ENCODE data around the gene HDHD5. TPM values are rescaled to one million over a fixed set of nuclear protein-coding genes. Genes with fewer than 3 reads are reported as not detected.

HDHD5 gene
- total and polyA plus RNA-seq, 4 donors = 13.2 to 46.1 (median 35.9) TPM

DNA sequence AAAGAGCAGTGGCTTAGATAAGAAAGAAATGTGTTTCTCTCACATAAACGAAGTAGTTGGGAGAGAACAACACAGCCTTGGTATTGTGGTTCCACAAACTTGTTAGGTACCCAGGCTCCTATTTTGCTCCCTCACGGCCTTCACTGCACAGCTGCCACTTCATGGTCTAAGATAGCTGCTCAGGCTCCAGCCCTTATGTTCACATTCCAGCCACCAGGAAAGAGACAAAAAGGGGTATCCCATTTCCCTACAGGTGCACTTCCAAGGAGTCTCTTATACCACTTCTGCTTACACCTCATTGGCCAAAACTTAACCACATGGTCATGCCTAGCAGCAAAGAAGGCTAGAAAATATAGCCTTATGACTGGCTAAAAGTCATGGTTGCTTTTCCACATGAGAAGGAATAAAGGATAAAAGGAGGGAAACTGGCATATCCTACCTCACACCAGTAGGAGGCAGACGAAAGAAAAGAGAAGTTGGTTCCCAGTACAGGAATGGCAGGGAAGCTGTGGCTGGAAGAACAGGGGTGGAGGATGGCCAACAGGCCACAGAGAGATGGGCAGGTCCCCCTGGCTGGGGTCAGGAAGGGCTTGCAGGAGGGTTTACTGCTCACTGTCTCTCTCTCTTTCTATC, 5.4 kb upstream of the HDHD5 start:
- H3K27ac ChIP-seq (ENCODE audit: low read depth in 1 of 2, low read length in 2 of 2) = no peak overlapping the region
- H3K4me1 ChIP-seq (ENCODE audit: control insufficient read depth in 4 of 4, insufficient read depth in 4 of 4, low read length in 3 of 4) = peaks cover 4 to 34% (median 26%) of the 10 kb centered on the region in 4 donors
- H3K4me3 ChIP-seq (ENCODE audit: low read depth in 1 of 3, low read length in 3 of 3) = no peak overlapping the region
- no peaks in the 10 kb centered on the region for H3K27me3 ChIP-seq (ENCODE audit: control insufficient read depth in 4 of 4, insufficient read depth in 4 of 4, low read length in 3 of 4)
- no peak for DNase-seq (ENCODE audit: low spot score)
- H3K36me3 ChIP-seq (ENCODE audit: control insufficient read depth in 4 of 4, insufficient read depth in 3 of 4, low read depth in 1 of 4, low read length in 3 of 4) = no peaks in the 10 kb centered on the region
- TF ChIP-seq, protein P1, sequence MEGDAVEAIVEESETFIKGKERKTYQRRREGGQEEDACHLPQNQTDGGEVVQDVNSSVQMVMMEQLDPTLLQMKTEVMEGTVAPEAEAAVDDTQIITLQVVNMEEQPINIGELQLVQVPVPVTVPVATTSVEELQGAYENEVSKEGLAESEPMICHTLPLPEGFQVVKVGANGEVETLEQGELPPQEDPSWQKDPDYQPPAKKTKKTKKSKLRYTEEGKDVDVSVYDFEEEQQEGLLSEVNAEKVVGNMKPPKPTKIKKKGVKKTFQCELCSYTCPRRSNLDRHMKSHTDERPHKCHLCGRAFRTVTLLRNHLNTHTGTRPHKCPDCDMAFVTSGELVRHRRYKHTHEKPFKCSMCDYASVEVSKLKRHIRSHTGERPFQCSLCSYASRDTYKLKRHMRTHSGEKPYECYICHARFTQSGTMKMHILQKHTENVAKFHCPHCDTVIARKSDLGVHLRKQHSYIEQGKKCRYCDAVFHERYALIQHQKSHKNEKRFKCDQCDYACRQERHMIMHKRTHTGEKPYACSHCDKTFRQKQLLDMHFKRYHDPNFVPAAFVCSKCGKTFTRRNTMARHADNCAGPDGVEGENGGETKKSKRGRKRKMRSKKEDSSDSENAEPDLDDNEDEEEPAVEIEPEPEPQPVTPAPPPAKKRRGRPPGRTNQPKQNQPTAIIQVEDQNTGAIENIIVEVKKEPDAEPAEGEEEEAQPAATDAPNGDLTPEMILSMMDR (IDR thresholded peaks at IDR 0.05; ENCODE audit: low read depth, low read length, missing input control) = peak; percentile 1
- TF ChIP-seq TAF1 (conservative IDR thresholded peaks at IDR 0.05) (no peak), RXRA (IDR thresholded peaks at IDR 0.05) (no peak), FOXA2 (IDR thresholded peaks at IDR 0.05) (no peak), NR2F2 (IDR thresholded peaks at IDR 0.05) (no peak), EGR1 (IDR thresholded peaks at IDR 0.05; ENCODE audit: low read depth in 2 of 2) (no peak), RAD21 (IDR thresholded peaks at IDR 0.05) (peak in 1 of 2 donors; percentile 12), YY1 (IDR thresholded peaks at IDR 0.05) (no peak), JUND (IDR thresholded peaks at IDR 0.05) (no peak), FOXA1 (IDR thresholded peaks at IDR 0.05) (no peak), SP1 (IDR thresholded peaks at IDR 0.05) (no peak), GABPA (IDR thresholded peaks at IDR 0.05 in 1 of 2, conservative IDR thresholded peaks at IDR 0.05 in 1 of 2) (no peak), HNF4A (conservative IDR thresholded peaks at IDR 0.05) (no peak), HNF4G (IDR thresholded peaks at IDR 0.05) (no peak)
- TF ChIP-seq, protein P2, sequence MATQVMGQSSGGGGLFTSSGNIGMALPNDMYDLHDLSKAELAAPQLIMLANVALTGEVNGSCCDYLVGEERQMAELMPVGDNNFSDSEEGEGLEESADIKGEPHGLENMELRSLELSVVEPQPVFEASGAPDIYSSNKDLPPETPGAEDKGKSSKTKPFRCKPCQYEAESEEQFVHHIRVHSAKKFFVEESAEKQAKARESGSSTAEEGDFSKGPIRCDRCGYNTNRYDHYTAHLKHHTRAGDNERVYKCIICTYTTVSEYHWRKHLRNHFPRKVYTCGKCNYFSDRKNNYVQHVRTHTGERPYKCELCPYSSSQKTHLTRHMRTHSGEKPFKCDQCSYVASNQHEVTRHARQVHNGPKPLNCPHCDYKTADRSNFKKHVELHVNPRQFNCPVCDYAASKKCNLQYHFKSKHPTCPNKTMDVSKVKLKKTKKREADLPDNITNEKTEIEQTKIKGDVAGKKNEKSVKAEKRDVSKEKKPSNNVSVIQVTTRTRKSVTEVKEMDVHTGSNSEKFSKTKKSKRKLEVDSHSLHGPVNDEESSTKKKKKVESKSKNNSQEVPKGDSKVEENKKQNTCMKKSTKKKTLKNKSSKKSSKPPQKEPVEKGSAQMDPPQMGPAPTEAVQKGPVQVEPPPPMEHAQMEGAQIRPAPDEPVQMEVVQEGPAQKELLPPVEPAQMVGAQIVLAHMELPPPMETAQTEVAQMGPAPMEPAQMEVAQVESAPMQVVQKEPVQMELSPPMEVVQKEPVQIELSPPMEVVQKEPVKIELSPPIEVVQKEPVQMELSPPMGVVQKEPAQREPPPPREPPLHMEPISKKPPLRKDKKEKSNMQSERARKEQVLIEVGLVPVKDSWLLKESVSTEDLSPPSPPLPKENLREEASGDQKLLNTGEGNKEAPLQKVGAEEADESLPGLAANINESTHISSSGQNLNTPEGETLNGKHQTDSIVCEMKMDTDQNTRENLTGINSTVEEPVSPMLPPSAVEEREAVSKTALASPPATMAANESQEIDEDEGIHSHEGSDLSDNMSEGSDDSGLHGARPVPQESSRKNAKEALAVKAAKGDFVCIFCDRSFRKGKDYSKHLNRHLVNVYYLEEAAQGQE (IDR thresholded peaks at IDR 0.05) = no peak
- TF ChIP-seq, protein P3, sequence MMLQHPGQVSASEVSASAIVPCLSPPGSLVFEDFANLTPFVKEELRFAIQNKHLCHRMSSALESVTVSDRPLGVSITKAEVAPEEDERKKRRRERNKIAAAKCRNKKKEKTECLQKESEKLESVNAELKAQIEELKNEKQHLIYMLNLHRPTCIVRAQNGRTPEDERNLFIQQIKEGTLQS (IDR thresholded peaks at IDR 0.05) = no peak
- TF ChIP-seq, protein P4, sequence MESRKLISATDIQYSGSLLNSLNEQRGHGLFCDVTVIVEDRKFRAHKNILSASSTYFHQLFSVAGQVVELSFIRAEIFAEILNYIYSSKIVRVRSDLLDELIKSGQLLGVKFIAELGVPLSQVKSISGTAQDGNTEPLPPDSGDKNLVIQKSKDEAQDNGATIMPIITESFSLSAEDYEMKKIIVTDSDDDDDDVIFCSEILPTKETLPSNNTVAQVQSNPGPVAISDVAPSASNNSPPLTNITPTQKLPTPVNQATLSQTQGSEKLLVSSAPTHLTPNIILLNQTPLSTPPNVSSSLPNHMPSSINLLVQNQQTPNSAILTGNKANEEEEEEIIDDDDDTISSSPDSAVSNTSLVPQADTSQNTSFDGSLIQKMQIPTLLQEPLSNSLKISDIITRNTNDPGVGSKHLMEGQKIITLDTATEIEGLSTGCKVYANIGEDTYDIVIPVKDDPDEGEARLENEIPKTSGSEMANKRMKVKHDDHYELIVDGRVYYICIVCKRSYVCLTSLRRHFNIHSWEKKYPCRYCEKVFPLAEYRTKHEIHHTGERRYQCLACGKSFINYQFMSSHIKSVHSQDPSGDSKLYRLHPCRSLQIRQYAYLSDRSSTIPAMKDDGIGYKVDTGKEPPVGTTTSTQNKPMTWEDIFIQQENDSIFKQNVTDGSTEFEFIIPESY (IDR thresholded peaks at IDR 0.05) = no peak
- TF ChIP-seq, protein P5, sequence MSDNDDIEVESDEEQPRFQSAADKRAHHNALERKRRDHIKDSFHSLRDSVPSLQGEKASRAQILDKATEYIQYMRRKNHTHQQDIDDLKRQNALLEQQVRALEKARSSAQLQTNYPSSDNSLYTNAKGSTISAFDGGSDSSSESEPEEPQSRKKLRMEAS (IDR thresholded peaks at IDR 0.05) = no peak
- WGBS = 96% methylated on average over 3 of the region's 3 CpGs
- H3K9me3 ChIP-seq (ENCODE audit: control insufficient read depth in 4 of 4, low read length in 3 of 4) = no peaks in the 10 kb centered on the region
- no peak overlapping the region for H3K9ac ChIP-seq (ENCODE audit: low read depth in 1 of 2, low read length in 2 of 2)

Measured in liver (tissue), 9 donors.